DND-41 (cell line): ENCODE results near the gene GPR15.

Experiments used
- CTCF ChIP-seq: IDR thresholded peaks from 2 replicates; pipeline ENCODE4 v1.5.1; 2012; ENCODE audit warnings: borderline replicate concordance, low read length, moderate library complexity, mild to moderate bottlenecking; ENCODE audit not compliant: poor library complexity, severe bottlenecking; ENCODE audit errors: extremely low read depth
- EZH2 ChIP-seq: IDR thresholded peaks from 3 replicates; pipeline ENCODE4 v1.6.1; 2012; ENCODE audit warnings: borderline replicate concordance, low read depth, mild to moderate bottlenecking, moderate library complexity, low read length, inconsistent platforms; ENCODE audit not compliant: severe bottlenecking

GRCh38 chr3:98536456-98537017, 4.8 kb downstream of the GPR15 start:
- TF ChIP-seq CTCF (no peak), EZH2 (no peak)
